OCI-LY1 (cell line): ENCODE results near the gene SLC24A5.

Experiments used
- H2AFZ ChIP-seq: fragments of 200-600 bp; sonication (generic), shearing (Covaris generic); 2 replicates; pipeline ENCODE4 v1.6.0; 2014; ENCODE audit warnings: antibody characterized with exemption, mild to moderate bottlenecking, low read length
- H3F3A ChIP-seq: fragments of 200-600 bp; sonication (generic), shearing (Covaris generic); 2 replicates; pipeline ENCODE4 v1.6.0; 2014; ENCODE audit warnings: mild to moderate bottlenecking, antibody characterized with exemption, low read length, moderate library complexity; ENCODE audit not compliant: insufficient read depth
- H3K27ac ChIP-seq: fragments of 200-600 bp; sonication (generic); 2 replicates; pipeline ENCODE4 v1.5.1; 2014; ENCODE audit warnings: low read length, mixed run types, mild to moderate bottlenecking, low read depth; ENCODE audit not compliant: poor library complexity, severe bottlenecking
- H3K27me3 ChIP-seq: fragments of 200-600 bp; sonication (generic); 2 replicates; pipeline ENCODE4 v1.6.0; 2014; ENCODE audit warnings: antibody characterized with exemption, mild to moderate bottlenecking, low read length, moderate library complexity; ENCODE audit not compliant: insufficient read depth
- H3K36me3 ChIP-seq: fragments of 200-600 bp; sonication (generic); 2 replicates; pipeline ENCODE4 v1.6.1; 2014; ENCODE audit warnings: mild to moderate bottlenecking, antibody characterized with exemption, low read length, moderate library complexity, mixed read lengths; ENCODE audit not compliant: insufficient read depth
- H3K4me1 ChIP-seq: fragments of 200-600 bp; sonication (generic); 2 replicates; pipeline ENCODE4 v1.5.1; 2014; ENCODE audit warnings: mild to moderate bottlenecking, low read length, moderate library complexity; ENCODE audit not compliant: insufficient read depth, severe bottlenecking
- H3K4me2 ChIP-seq: fragments of 200-600 bp; sonication (generic), shearing (Covaris generic); 2 replicates; pipeline ENCODE4 v1.6.1; 2014; ENCODE audit warnings: low read length
- H3K4me3 ChIP-seq: fragments of 200-600 bp; sonication (generic); 2 replicates; pipeline ENCODE4 v1.5.1; 2014; ENCODE audit warnings: low read length, low read depth, mild to moderate bottlenecking, mixed read lengths; ENCODE audit not compliant: poor library complexity, severe bottlenecking
- H3K79me2 ChIP-seq: fragments of 200-600 bp; shearing (Covaris generic); 2 replicates; pipeline ENCODE4 v1.6.1; 2016; ENCODE audit warnings: mixed run types, low read length, mixed read lengths; ENCODE audit not compliant: insufficient read depth
- H3K9ac ChIP-seq: fragments of 200-600 bp; sonication (generic), shearing (Covaris generic); 2 replicates; pipeline ENCODE4 v1.6.1; 2014; ENCODE audit warnings: mild to moderate bottlenecking, low read length, mixed read lengths
- H3K9me2 ChIP-seq: fragments of 200-600 bp; sonication (generic), shearing (Covaris generic); 2 replicates; pipeline ENCODE4 v1.6.1; 2014; ENCODE audit warnings: low read depth, mild to moderate bottlenecking, low read length, mixed read lengths
- H3K9me3 ChIP-seq: fragments of 200-600 bp; shearing (Covaris generic); 2 replicates; pipeline ENCODE4 v1.6.1; 2014; ENCODE audit warnings: low read length, mixed read lengths
- H4K20me1 ChIP-seq: fragments of 200-600 bp; sonication (generic), shearing (Covaris generic); 2 replicates; pipeline ENCODE4 v1.6.0; 2016; ENCODE audit warnings: mild to moderate bottlenecking, low read length; ENCODE audit not compliant: insufficient read depth
- CTCF ChIP-seq: fragments of 200-600 bp; sonication (generic), shearing (Covaris generic); IDR thresholded peaks from 2 replicates; pipeline ENCODE4 v1.5.1; 2017; ENCODE audit warnings: mild to moderate bottlenecking, antibody characterized with exemption, low read length, moderate library complexity, mixed read lengths
- EZH2 ChIP-seq: fragments of 200-600 bp; sonication (generic), shearing (Covaris generic); IDR thresholded peaks from 2 replicates; pipeline ENCODE4 v1.8.0; 2017; ENCODE audit warnings: borderline replicate concordance, mixed run types, mild to moderate bottlenecking, antibody characterized with exemption, low read length, moderate library complexity, mixed read lengths

SLC24A5 gene

GRCh38 chr15:48175126-48175525 lies 54.3 kb downstream of the SLC24A5 start:
- H4K20me1 ChIP-seq = no peaks in the 10 kb centered on the region
- no peak overlapping the region for H3K4me3 ChIP-seq
- no peak overlapping the region for H3K9ac ChIP-seq
- H3K4me1 ChIP-seq = peaks cover 30% of the 10 kb centered on the region
- H3F3A ChIP-seq = no peaks in the 10 kb centered on the region
- no peak overlapping the region for H3K4me2 ChIP-seq
- peaks cover 66% of the 10 kb centered on the region for H3K79me2 ChIP-seq
- H3K27me3 ChIP-seq = no peaks in the 10 kb centered on the region
- TF ChIP-seq EZH2 (no peak), CTCF (no peak)
- 0 out of 2 replicates have a peak, but pooled peaks cover 2% of the 10 kb centered on the region for H3K9me3 ChIP-seq
- H3K9me2 ChIP-seq = no peaks in the 10 kb centered on the region
- H3K36me3 ChIP-seq = no peaks in the 10 kb centered on the region
- H2AFZ ChIP-seq = no peak overlapping the region
- H3K27ac ChIP-seq = no peak overlapping the region

- H3K27me3 ChIP-seq = no peaks in the 10 kb centered on the region
- H3K79me2 ChIP-seq = peaks cover 59% of the 10 kb centered on the region
- H3K9ac ChIP-seq = no peak overlapping the region
- no peak overlapping the region for H2AFZ ChIP-seq
- H3F3A ChIP-seq = no peaks in the 10 kb centered on the region
- H3K4me2 ChIP-seq = peak overlapping the region; percentile 83
- H3K27ac ChIP-seq = no peak overlapping the region
- no peak for TF ChIP-seq EZH2
- no peak for TF ChIP-seq CTCF
- no peaks in the 10 kb centered on the region for H3K9me2 ChIP-seq
- H3K4me3 ChIP-seq = no peak overlapping the region
- H4K20me1 ChIP-seq = no peaks in the 10 kb centered on the region
- peaks cover 30% of the 10 kb centered on the region for H3K4me1 ChIP-seq
- H3K9me3 ChIP-seq = 0 out of 2 replicates have a peak, but pooled peaks cover 2% of the 10 kb centered on the region
- no peaks in the 10 kb centered on the region for H3K36me3 ChIP-seq
Measured at GRCh38 chr15:48176112-48176511, 55.3 kb downstream of the SLC24A5 start.

GRCh38 chr15:48176957-48177356 lies 56.2 kb downstream of the SLC24A5 start:
- no peaks in the 10 kb centered on the region for H3K36me3 ChIP-seq
- peaks cover 30% of the 10 kb centered on the region for H3K4me1 ChIP-seq
- no peak for TF ChIP-seq CTCF
- no peak for TF ChIP-seq EZH2
- H3K27ac ChIP-seq = no peak overlapping the region
- H3K4me3 ChIP-seq = peak overlapping the region; percentile 69
- H3F3A ChIP-seq = no peaks in the 10 kb centered on the region
- H3K4me2 ChIP-seq = peak overlapping the region; percentile 83
- 0 out of 2 replicates have a peak, but pooled peaks cover 2% of the 10 kb centered on the region for H3K9me3 ChIP-seq
- no peaks in the 10 kb centered on the region for H3K9me2 ChIP-seq
- no peaks in the 10 kb centered on the region for H4K20me1 ChIP-seq
- H3K27me3 ChIP-seq = no peaks in the 10 kb centered on the region
- peak overlapping the region; percentile 81 for H3K9ac ChIP-seq
- H2AFZ ChIP-seq = no peak overlapping the region
- H3K79me2 ChIP-seq = peaks cover 52% of the 10 kb centered on the region
